DND-41 (cell line): Measurements from ENCODE around the gene CHRDL2.

Source experiments
- ATAC-seq: fragments of 200-7000 bp; cut with Tn5 transposase; 3 replicates; pipeline ENCODE4 v1.9.1; 2021; ENCODE audit warnings: low read depth; ENCODE audit not compliant: insufficient read depth
- DNase-seq: peaks from one replicate; pipeline ENCODE4 v3.0.0-alpha.2; 2020
- H2AFZ ChIP-seq: 2 replicates; pipeline ENCODE4 v1.6.0; 2012; ENCODE audit warnings: low read depth, low read length
- H3K27ac ChIP-seq: 2 replicates; pipeline ENCODE4 v1.5.1; 2012; ENCODE audit warnings: low read length, inconsistent platforms
- H3K27me3 ChIP-seq: fragments of 200-600 bp; sonication (generic); 2 replicates; pipeline ENCODE4 v1.6.0; 2012; ENCODE audit warnings: low read length, mild to moderate bottlenecking, inconsistent platforms; ENCODE audit not compliant: insufficient read depth, poor library complexity
- H3K36me3 ChIP-seq: 2 replicates; pipeline ENCODE4 v1.5.1; 2012; ENCODE audit warnings: low read length, inconsistent platforms; ENCODE audit not compliant: insufficient read depth
- H3K4me1 ChIP-seq: 2 replicates; pipeline ENCODE4 v1.5.1; 2012; ENCODE audit warnings: mild to moderate bottlenecking, low read length; ENCODE audit not compliant: insufficient read depth
- H3K4me2 ChIP-seq: 2 replicates; pipeline ENCODE4 v1.6.0; 2012; ENCODE audit warnings: mild to moderate bottlenecking, moderate library complexity, low read length, inconsistent platforms; ENCODE audit not compliant: insufficient read depth
- H3K4me3 ChIP-seq, 2 experiments: fragments of 200-600 bp in 1 of 2; shearing (Covaris generic) in 1 of 2; 2 replicates each; pipeline ENCODE4 v1.5.1; 2012 to 2016; ENCODE audit warnings: inconsistent platforms in 2 of 2, low read length in 2 of 2, mild to moderate bottlenecking in 2 of 2, low read depth in 1 of 2, moderate library complexity in 1 of 2
- H3K79me2 ChIP-seq: 2 replicates; pipeline ENCODE4 v1.6.0; 2012; ENCODE audit warnings: low read length, inconsistent platforms; ENCODE audit not compliant: insufficient read depth
- H3K9ac ChIP-seq: 2 replicates; pipeline ENCODE4 v1.6.0; 2012; ENCODE audit warnings: low read depth, mild to moderate bottlenecking, inconsistent platforms, low read length, moderate library complexity
- H3K9me3 ChIP-seq: 2 replicates; pipeline ENCODE4 v1.5.1; 2012; ENCODE audit warnings: low read length, moderate library complexity, mild to moderate bottlenecking, inconsistent platforms; ENCODE audit not compliant: insufficient read depth, severe bottlenecking
- H4K20me1 ChIP-seq: 2 replicates; pipeline ENCODE4 v1.6.0; 2012; ENCODE audit warnings: low read length; ENCODE audit not compliant: insufficient read depth
- CTCF ChIP-seq: IDR thresholded peaks from 2 replicates; pipeline ENCODE4 v1.5.1; 2012; ENCODE audit warnings: borderline replicate concordance, low read length, moderate library complexity, mild to moderate bottlenecking; ENCODE audit not compliant: poor library complexity, severe bottlenecking; ENCODE audit errors: extremely low read depth
- EZH2 ChIP-seq: IDR thresholded peaks from 3 replicates; pipeline ENCODE4 v1.6.1; 2012; ENCODE audit warnings: borderline replicate concordance, low read depth, mild to moderate bottlenecking, moderate library complexity, low read length, inconsistent platforms; ENCODE audit not compliant: severe bottlenecking

The CHRDL2 gene

GRCh38 chr11:74683941-74684481 is 47.2 kb downstream of the CHRDL2 start:
- Histone ChIP-seq H4K20me1 (no peaks in the 10 kb centered on the region), H3K4me3 (no peak overlapping the region), H3K36me3 (no peaks in the 10 kb centered on the region), H3K27ac (no peak overlapping the region), H3K9ac (no peak overlapping the region), H3K79me2 (no peaks in the 10 kb centered on the region), H2AFZ (no peak overlapping the region), H3K27me3 (no peaks in the 10 kb centered on the region), H3K9me3 (no peaks in the 10 kb centered on the region), H3K4me2 (no peak overlapping the region), H3K4me1 (no peaks in the 10 kb centered on the region)
- no peak for ATAC-seq
- no peak for DNase-seq
- TF ChIP-seq CTCF (no peak), EZH2 (no peak)

- no peaks in the 10 kb centered on the region for H3K4me1 ChIP-seq
- no peaks in the 10 kb centered on the region for H3K36me3 ChIP-seq
- ATAC-seq (no peak), DNase-seq (no peak)
- no peaks in the 10 kb centered on the region for H3K9me3 ChIP-seq
- H3K27ac ChIP-seq, result no peak overlapping the region
- no peaks in the 10 kb centered on the region for H3K27me3 ChIP-seq
- no peak overlapping the region for H3K4me2 ChIP-seq
- no peak for TF ChIP-seq EZH2
- TF ChIP-seq CTCF, result no peak
- no peak overlapping the region for H3K4me3 ChIP-seq
- no peaks in the 10 kb centered on the region for H3K79me2 ChIP-seq
- H3K9ac ChIP-seq, result no peak overlapping the region
- H2AFZ ChIP-seq, result no peak overlapping the region
- no peaks in the 10 kb centered on the region for H4K20me1 ChIP-seq
Observed at GRCh38 chr11:74683279-74683871, 47.9 kb downstream of the CHRDL2 start.

GRCh38 chr11:74682731-74683278 is 48.4 kb downstream of the CHRDL2 start:
- Histone ChIP-seq H3K9ac (no peak overlapping the region), H3K9me3 (no peaks in the 10 kb centered on the region), H3K4me2 (no peak overlapping the region), H3K36me3 (no peaks in the 10 kb centered on the region), H3K27me3 (no peaks in the 10 kb centered on the region), H3K27ac (no peak overlapping the region), H2AFZ (no peak overlapping the region), H3K4me3 (no peak overlapping the region), H4K20me1 (no peaks in the 10 kb centered on the region), H3K4me1 (no peaks in the 10 kb centered on the region), H3K79me2 (no peaks in the 10 kb centered on the region)
- no peak for ATAC-seq
- TF ChIP-seq EZH2, result no peak
- no peak for TF ChIP-seq CTCF
- DNase-seq, result no peak
